ENCODE measurements around the gene PXMP2. TPM values are rescaled to one million over a fixed set of nuclear protein-coding genes. Genes with fewer than 3 reads are reported as not detected.

Gene PXMP2
- total RNA-seq = 10 to 100 TPM; 21.2 to 22.5 TPM
- 14.5 TPM for polyA plus RNA-seq

- peak; percentile 88 to 94 (median 89) for DNase-seq
- peak within 1 kb of the TSS; percentile 80 to 95 (median 85) for H3K4me3 Mint-ChIP-seq
- Histone ChIP-seq H3K36me3 (ENCODE audit: insufficient read depth, low read length) (no peaks in the 10 kb centered on the region), H3K4me3 (ENCODE audit: low read length) (peak within 1 kb of the TSS; percentile 47), H3K9me3 (ENCODE audit: low read length) (no peaks in the 10 kb centered on the region), H3K27ac (ENCODE audit: low read depth, low read length) (peak within 1 kb of the TSS; percentile 59), H3K4me1 (ENCODE audit: insufficient read depth, low read length) (peaks cover 7% of the 10 kb centered on the region), H3K27me3 (ENCODE audit: insufficient read depth, low read length, poor library complexity, severe bottlenecking) (no peaks in the 10 kb centered on the region)
- CTCF ChIA-PET = no interaction called here
- peak within 1 kb of the TSS in 4 of 8 donors; percentile 36 to 70 (median 56) for H3K27ac Mint-ChIP-seq
- POLR2A ChIA-PET = no interaction called here
- peaks cover 15 to 30% (median 28%) of the 10 kb centered on the region in 3 donors for H3K4me1 Mint-ChIP-seq
- H3K9me3 Mint-ChIP-seq = no peaks in the 10 kb centered on the region
- no peaks in the 10 kb centered on the region for H3K27me3 Mint-ChIP-seq
- peaks cover 0 to 1% (median 0%) of the 10 kb centered on the region in 3 donors for H3K36me3 Mint-ChIP-seq
Measured at GRCh38 chr12:132687211-132688164, at the start of gene PXMP2, which contains the start of gene POLE. TSS of gene PXMP2 (plus strand) at chr12:132687587. CDS start at chr12:132687671, 84 bp downstream. TSS of gene POLE (minus strand) at chr12:132687342. CDS start at chr12:132687315, 27 bp downstream.

GRCh38 chr12:132637811-132638210 lies 49.6 kb upstream of the PXMP2 start:
- Histone ChIP-seq H3K9me3 (ENCODE audit: low read length) (no peaks in the 10 kb centered on the region), H3K4me1 (ENCODE audit: insufficient read depth, low read length) (no peaks in the 10 kb centered on the region), H3K27me3 (ENCODE audit: insufficient read depth, low read length, poor library complexity, severe bottlenecking) (no peaks in the 10 kb centered on the region), H3K4me3 (ENCODE audit: low read length) (no peak overlapping the region), H3K27ac (ENCODE audit: low read depth, low read length) (no peak overlapping the region), H3K36me3 (ENCODE audit: insufficient read depth, low read length) (peaks cover 16% of the 10 kb centered on the region)
- CTCF ChIA-PET = no interaction called here
- Mint-ChIP-seq H3K4me3 (no peak overlapping the region), H3K27me3 (no peaks in the 10 kb centered on the region), H3K4me1 (peaks cover 0 to 4% (median 0%) of the 10 kb centered on the region in 3 donors), H3K36me3 (peaks cover 0 to 89% (median 27%) of the 10 kb centered on the region in 3 donors), H3K9me3 (no peaks in the 10 kb centered on the region), H3K27ac (peak overlapping the region in 1 of 8 donors; percentile 92)
- POLR2A ChIA-PET = no interaction called here
- no peak for DNase-seq

- Histone ChIP-seq H3K27me3 (ENCODE audit: insufficient read depth, low read length, poor library complexity, severe bottlenecking) (no peaks in the 10 kb centered on the region), H3K36me3 (ENCODE audit: insufficient read depth, low read length) (peaks cover 16% of the 10 kb centered on the region), H3K4me3 (ENCODE audit: low read length) (no peak overlapping the region), H3K27ac (ENCODE audit: low read depth, low read length) (no peak overlapping the region), H3K9me3 (ENCODE audit: low read length) (no peaks in the 10 kb centered on the region), H3K4me1 (ENCODE audit: insufficient read depth, low read length) (no peaks in the 10 kb centered on the region)
- H3K4me1 Mint-ChIP-seq = peaks cover 0 to 4% (median 0%) of the 10 kb centered on the region in 3 donors
- ChIA-PET CTCF (no interaction called here), POLR2A (no interaction called here)
- H3K36me3 Mint-ChIP-seq = peaks cover 0 to 90% (median 26%) of the 10 kb centered on the region in 3 donors
- DNase-seq = peak in 1 of 5 donors; percentile 35
- no peak overlapping the region for H3K4me3 Mint-ChIP-seq
- no peaks in the 10 kb centered on the region for H3K27me3 Mint-ChIP-seq
- no peak overlapping the region for H3K27ac Mint-ChIP-seq
- H3K9me3 Mint-ChIP-seq = no peaks in the 10 kb centered on the region
Measured at GRCh38 chr12:132638541-132639408, 48.6 kb upstream of the PXMP2 start.

- Histone ChIP-seq H3K36me3 (ENCODE audit: insufficient read depth, low read length) (peaks cover 16% of the 10 kb centered on the region), H3K27ac (ENCODE audit: low read depth, low read length) (no peak overlapping the region), H3K4me3 (ENCODE audit: low read length) (no peak overlapping the region), H3K27me3 (ENCODE audit: insufficient read depth, low read length, poor library complexity, severe bottlenecking) (no peaks in the 10 kb centered on the region), H3K4me1 (ENCODE audit: insufficient read depth, low read length) (no peaks in the 10 kb centered on the region), H3K9me3 (ENCODE audit: low read length) (no peaks in the 10 kb centered on the region)
- Mint-ChIP-seq H3K36me3 (peaks cover 0 to 83% (median 20%) of the 10 kb centered on the region in 3 donors), H3K27ac (peak overlapping the region in 1 of 8 donors; percentile 1), H3K4me1 (peaks cover 0 to 4% (median 0%) of the 10 kb centered on the region in 3 donors), H3K27me3 (no peaks in the 10 kb centered on the region), H3K9me3 (no peaks in the 10 kb centered on the region), H3K4me3 (no peak overlapping the region)
- DNase-seq = peak in 1 of 5 donors; percentile 42
- ChIA-PET POLR2A (no interaction called here), CTCF (no interaction called here)
Measured at GRCh38 chr12:132639956-132640520, 47.3 kb upstream of the PXMP2 start.

- Mint-ChIP-seq H3K36me3 (peaks cover under 1 to 76% (median 17%) of the 10 kb centered on the region in 3 donors), H3K27me3 (no peaks in the 10 kb centered on the region), H3K27ac (peak overlapping the region in 1 of 8 donors; percentile 18), H3K9me3 (no peaks in the 10 kb centered on the region), H3K4me3 (no peak overlapping the region), H3K4me1 (peaks cover 0 to 4% (median 0%) of the 10 kb centered on the region in 3 donors)
- H3K36me3 ChIP-seq (ENCODE audit: insufficient read depth, low read length) = peaks cover 8% of the 10 kb centered on the region
- H3K27ac ChIP-seq (ENCODE audit: low read depth, low read length) = no peak overlapping the region
- CTCF ChIA-PET = no interaction called here
- H3K9me3 ChIP-seq (ENCODE audit: low read length) = no peaks in the 10 kb centered on the region
- no peaks in the 10 kb centered on the region for H3K27me3 ChIP-seq (ENCODE audit: insufficient read depth, low read length, poor library complexity, severe bottlenecking)
- no peak overlapping the region for H3K4me3 ChIP-seq (ENCODE audit: low read length)
- H3K4me1 ChIP-seq (ENCODE audit: insufficient read depth, low read length) = no peaks in the 10 kb centered on the region
- POLR2A ChIA-PET = no interaction called here
- peak in 1 of 5 donors; percentile 21 for DNase-seq
Measured at GRCh38 chr12:132640936-132641335, 46.5 kb upstream of the PXMP2 start.

- Histone ChIP-seq H3K36me3 (ENCODE audit: insufficient read depth, low read length) (peaks cover 6% of the 10 kb centered on the region), H3K27ac (ENCODE audit: low read depth, low read length) (no peak overlapping the region), H3K4me3 (ENCODE audit: low read length) (no peak overlapping the region), H3K4me1 (ENCODE audit: insufficient read depth, low read length) (no peaks in the 10 kb centered on the region), H3K27me3 (ENCODE audit: insufficient read depth, low read length, poor library complexity, severe bottlenecking) (no peaks in the 10 kb centered on the region), H3K9me3 (ENCODE audit: low read length) (no peaks in the 10 kb centered on the region)
- H3K4me3 Mint-ChIP-seq = no peak overlapping the region
- peaks cover 0 to 4% (median 0%) of the 10 kb centered on the region in 3 donors for H3K4me1 Mint-ChIP-seq
- H3K27me3 Mint-ChIP-seq = no peaks in the 10 kb centered on the region
- ChIA-PET CTCF (no interaction called here), POLR2A (no interaction called here)
- peaks cover 4 to 75% (median 16%) of the 10 kb centered on the region in 3 donors for H3K36me3 Mint-ChIP-seq
- H3K9me3 Mint-ChIP-seq = no peaks in the 10 kb centered on the region
- DNase-seq = no peak
- no peak overlapping the region for H3K27ac Mint-ChIP-seq
Measured at GRCh38 chr12:132641811-132642650, 45.4 kb upstream of the PXMP2 start.
